Right atrium auricular region (tissue), 2 donors: ENCODE results near the gene PLEKHA8. TPM values are rescaled to one million over a fixed set of nuclear protein-coding genes. Genes with fewer than 3 reads are reported as not detected.

ENCODE experiments used
- DNase-seq: peaks from one replicate; pipeline ENCODE4 v3.0.0-alpha.2; 2019; ENCODE audit warnings: low spot score
- H3K27ac ChIP-seq, 2 donors: fragments of 200-600 bp; sonication (generic); 1 replicate in 1 of 2; 2 replicates in 1 of 2; pipeline ENCODE4 v1.5.1; 2016 to 2019
- H3K27me3 ChIP-seq, 2 donors: fragments of 200-600 bp; sonication (generic); one replicate each; pipeline versions ENCODE4 v1.5.1 to v1.6.0; 2017 to 2019
- H3K36me3 ChIP-seq: fragments of 200-600 bp; sonication (generic); one replicate; pipeline ENCODE4 v1.5.1; 2016
- H3K4me1 ChIP-seq, 2 donors: fragments of 200-600 bp; sonication (generic); one replicate each; pipeline versions ENCODE4 v1.5.1 to v1.6.0; 2017 to 2019
- H3K4me3 ChIP-seq, 2 donors: fragments of 200-600 bp; sonication (generic); 1 replicate in 1 of 2; 2 replicates in 1 of 2; pipeline ENCODE4 v1.5.1; 2017 to 2019; ENCODE audit warnings: mild to moderate bottlenecking in 1 of 2, moderate library complexity in 1 of 2
- H3K9me3 ChIP-seq, 2 donors: fragments of 200-600 bp; sonication (generic); one replicate each; pipeline ENCODE4 v1.5.1; 2019
- CTCF ChIP-seq, 2 donors: fragments of 200-600 bp; sonication (generic); IDR thresholded peaks; one replicate each; pipeline ENCODE4 v1.5.1; 2019; ENCODE audit warnings: antibody characterized with exemption in 2 of 2
- total RNA-seq, 2 donors: library from RNA; depleted of rRNA; stranded (reverse); fragments of >200 nt; gene quantifications; one replicate each; pipeline ENCODE4 v1.1.0, GENCODE V29; 2016

The PLEKHA8 gene
- total RNA-seq, 2 donors from 2014 or later, result 2.0 to 3.3 TPM

GRCh38 chr7:30012757-30013156, 15.5 kb upstream of the PLEKHA8 start:
- H3K36me3 ChIP-seq, result peaks cover 14% of the 10 kb centered on the region
- no peak for DNase-seq

GRCh38 chr7:30018451-30018850, 9.8 kb upstream of the PLEKHA8 start:
- Histone ChIP-seq H3K4me3 (no peak overlapping the region), H3K4me1 (no peaks in the 10 kb centered on the region), H3K9me3 (no peaks in the 10 kb centered on the region), H3K27ac (no peak overlapping the region), H3K36me3 (peaks cover 14% of the 10 kb centered on the region), H3K27me3 (no peaks in the 10 kb centered on the region)
- TF ChIP-seq CTCF (IDR thresholded peaks at IDR 0.05), result no peak
- DNase-seq, result no peak

More at GRCh38 chr7:30012757-30013156, 15.5 kb upstream of the PLEKHA8 start:
- Histone ChIP-seq H3K4me3 (no peak overlapping the region), H3K9me3 (no peaks in the 10 kb centered on the region), H3K27me3 (no peaks in the 10 kb centered on the region), H3K4me1 (no peaks in the 10 kb centered on the region), H3K27ac (no peak overlapping the region)
- TF ChIP-seq CTCF (IDR thresholded peaks at IDR 0.05), result no peak

DNA sequence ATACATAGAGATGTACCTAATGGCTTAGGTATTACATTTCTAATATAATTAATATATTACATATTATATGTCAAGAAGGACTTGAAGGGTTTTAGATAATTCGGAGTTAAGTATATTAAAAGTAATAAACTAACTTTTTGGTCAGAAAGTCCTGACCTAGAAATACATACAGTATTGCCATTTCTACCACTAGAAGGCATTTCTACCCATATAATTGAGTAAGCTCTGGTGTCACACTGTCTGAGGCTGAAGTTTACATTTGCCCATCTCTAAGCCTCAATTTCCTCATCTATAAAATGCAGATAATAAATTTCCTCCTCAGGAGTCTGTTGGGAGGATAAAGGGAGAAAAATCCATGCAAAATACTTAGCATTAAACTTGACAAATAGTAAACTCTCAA, 8.8 kb upstream of the PLEKHA8 start:
- H3K27me3 ChIP-seq, result no peaks in the 10 kb centered on the region
- H3K27ac ChIP-seq, result no peak overlapping the region
- no peak for DNase-seq
- H3K4me3 ChIP-seq, result no peak overlapping the region
- H3K4me1 ChIP-seq, result peaks cover 0 to 4% of the 10 kb centered on the region in 2 donors
- no peak for TF ChIP-seq CTCF (IDR thresholded peaks at IDR 0.05)
- no peaks in the 10 kb centered on the region for H3K9me3 ChIP-seq
- peaks cover 7% of the 10 kb centered on the region for H3K36me3 ChIP-seq

DNA sequence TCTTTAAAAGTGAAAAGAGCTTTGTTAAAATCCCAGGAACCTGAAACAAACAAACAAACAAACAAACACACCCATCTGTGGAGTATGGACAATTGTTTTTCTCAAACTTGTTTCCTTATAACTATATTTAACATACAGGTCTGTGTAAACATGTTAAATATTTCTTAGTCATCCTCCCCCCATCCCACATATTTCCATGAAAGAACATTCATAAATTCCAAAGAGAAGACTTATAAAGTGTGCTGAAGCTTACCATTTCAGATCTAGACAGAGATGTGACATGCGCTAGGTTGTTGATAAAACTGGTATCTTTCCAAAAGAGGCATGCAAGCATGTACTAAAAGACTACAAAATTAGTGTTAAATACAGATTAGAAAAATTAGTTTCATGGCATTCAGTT, 8.3 kb upstream of the PLEKHA8 start:
- no peaks in the 10 kb centered on the region for H3K9me3 ChIP-seq
- H3K27me3 ChIP-seq, result no peaks in the 10 kb centered on the region
- no peak for DNase-seq
- peaks cover 0 to 9% of the 10 kb centered on the region in 2 donors for H3K4me1 ChIP-seq
- peaks cover under 1% of the 10 kb centered on the region for H3K36me3 ChIP-seq
- no peak for TF ChIP-seq CTCF (IDR thresholded peaks at IDR 0.05)
- H3K27ac ChIP-seq, result no peak overlapping the region
- H3K4me3 ChIP-seq, result no peak overlapping the region

DNA sequence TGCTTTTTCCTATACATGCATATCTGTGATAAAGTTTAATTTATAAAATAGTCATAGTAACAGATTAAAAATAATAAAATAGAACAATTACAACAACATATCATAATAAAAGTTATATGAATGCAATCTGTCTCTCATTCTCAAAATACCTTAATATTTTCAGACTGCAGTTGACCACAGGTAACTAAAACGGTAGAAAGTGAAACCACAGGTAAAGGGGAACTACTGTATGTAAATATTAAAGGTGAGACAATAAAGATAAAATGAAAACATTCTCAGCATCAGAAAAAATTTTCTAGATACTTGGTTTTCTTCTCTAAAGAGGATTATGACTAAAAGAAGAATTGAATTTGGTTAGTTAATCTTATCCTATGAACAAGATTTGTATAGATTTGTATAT, 7.7 kb upstream of the PLEKHA8 start:
- H3K27me3 ChIP-seq, result no peaks in the 10 kb centered on the region
- H3K4me1 ChIP-seq, result peaks cover 0 to 15% of the 10 kb centered on the region in 2 donors
- no peak for DNase-seq
- no peaks in the 10 kb centered on the region for H3K9me3 ChIP-seq
- no peak overlapping the region for H3K27ac ChIP-seq
- H3K4me3 ChIP-seq, result no peak overlapping the region
- H3K36me3 ChIP-seq, result no peaks in the 10 kb centered on the region
- TF ChIP-seq CTCF (IDR thresholded peaks at IDR 0.05), result no peak

DNA sequence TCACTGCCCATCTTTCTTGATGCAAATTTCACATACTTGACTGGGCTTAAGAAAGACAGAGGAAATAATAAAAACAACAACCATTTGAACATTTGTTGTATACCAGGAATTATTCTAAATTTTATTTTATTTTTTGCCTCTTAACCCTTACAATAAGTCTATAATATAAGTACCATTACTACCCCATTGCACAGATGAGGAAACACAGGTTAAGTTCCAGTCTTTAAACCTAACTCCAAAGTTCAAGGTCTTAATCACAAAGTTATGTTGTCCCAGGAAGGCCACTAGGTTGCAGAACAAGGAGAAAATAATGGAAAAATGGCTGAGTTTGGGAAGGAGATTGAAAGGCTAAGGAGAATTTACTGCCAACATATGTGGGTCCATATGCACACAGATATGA, 5.2 kb upstream of the PLEKHA8 start:
- Histone ChIP-seq H3K9me3 (no peaks in the 10 kb centered on the region), H3K4me3 (no peak overlapping the region), H3K27me3 (no peaks in the 10 kb centered on the region), H3K36me3 (no peaks in the 10 kb centered on the region), H3K4me1 (peaks cover 0 to 31% of the 10 kb centered on the region in 2 donors), H3K27ac (no peak overlapping the region)
- no peak for TF ChIP-seq CTCF (IDR thresholded peaks at IDR 0.05)
- DNase-seq, result no peak
